Measurements from ENCODE around the gene CRABP2. TPM values are rescaled to one million over a fixed set of nuclear protein-coding genes. Genes with fewer than 3 reads are reported as not detected.
A peak's percentile ranks its signal among the peaks of the same experiment; 100 is the strongest.

Gene CRABP2
- total RNA-seq, 1 donor from 2014 or later: 97.7 TPM

DNA sequence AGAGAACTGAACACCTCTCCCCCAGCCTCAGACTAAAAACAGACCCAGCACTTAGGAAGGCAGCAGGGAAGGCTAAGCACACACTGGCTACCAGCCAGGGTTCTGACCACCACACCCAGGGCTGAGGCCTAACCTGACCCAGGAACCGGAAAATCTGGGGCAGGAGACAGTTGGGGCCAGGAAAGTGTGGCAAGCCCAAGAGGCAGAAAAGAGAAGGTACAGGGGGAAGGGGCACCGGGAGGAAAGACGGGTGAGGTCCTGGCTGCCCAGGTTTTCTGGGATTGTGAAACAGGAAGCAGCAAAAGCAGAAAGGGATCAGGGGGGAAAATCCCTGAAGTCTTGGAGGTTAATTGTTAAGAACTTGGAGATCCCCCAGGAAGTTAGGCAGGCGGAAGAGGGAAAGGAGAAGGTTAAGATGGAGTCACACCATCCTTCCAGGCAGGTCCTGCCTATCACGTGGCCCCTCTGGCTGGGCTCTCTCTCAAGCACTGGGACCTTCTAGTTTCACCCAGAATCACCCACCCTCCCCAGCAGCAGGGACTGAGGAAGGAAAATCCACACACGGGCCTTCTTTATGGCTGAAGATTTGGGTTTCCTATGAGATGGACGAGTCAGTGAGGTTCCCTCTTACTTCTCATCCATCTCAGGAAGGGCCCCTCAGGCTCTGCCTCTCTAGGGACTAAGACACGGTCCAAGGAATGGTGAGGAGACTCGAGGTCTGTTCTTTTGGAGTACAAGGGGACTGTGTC, 43.5 kb upstream of the CRABP2 start:
- peak; percentile 89 to 94 for DNase-seq (ENCODE audit: extremely low spot score in 2 of 2)
- intact Hi-C loops (cut with DNase I): no loop called here
- H3K4me1 ChIP-seq: peaks cover 72% of the 10 kb centered on the region

GRCh38 chr1:156747742-156748669, 42.6 kb upstream of the CRABP2 start:
- Histone ChIP-seq H3K27ac (peak overlapping the region; percentile 99), H3K9me3 (no peaks in the 10 kb centered on the region), H3K4me1 (peaks cover 65% of the 10 kb centered on the region), H3K36me3 (peaks cover 0 to 20% of the 10 kb centered on the region in 2 donors), H3K4me3 (peak overlapping the region; percentile 96 to 97), H3K27me3 (no peaks in the 10 kb centered on the region)
- DNase-seq (ENCODE audit: extremely low spot score in 2 of 2): peak in 1 of 2 donors; percentile 87
- intact Hi-C loops (cut with DNase I): no loop called here
- no peak for TF ChIP-seq POLR2AphosphoS5 (IDR thresholded peaks at IDR 0.05; ENCODE audit: insufficient read depth in 1 of 2, low read depth in 1 of 2)
- no peak for TF ChIP-seq CTCF (IDR thresholded peaks at IDR 0.05)
- TF ChIP-seq POLR2A (IDR thresholded peaks at IDR 0.05): no peak

More for the DNA sequence above, 43.5 kb upstream of the CRABP2 start:
- H3K4me3 ChIP-seq: peak overlapping the region; percentile 96 to 97
- peak overlapping the region; percentile 99 for H3K27ac ChIP-seq
- TF ChIP-seq CTCF (IDR thresholded peaks at IDR 0.05) (no peak), POLR2AphosphoS5 (IDR thresholded peaks at IDR 0.05; ENCODE audit: insufficient read depth in 1 of 2, low read depth in 1 of 2) (peak; percentile 50 to 66)
- peaks cover 0 to 12% of the 10 kb centered on the region in 2 donors for H3K36me3 ChIP-seq
- no peaks in the 10 kb centered on the region for H3K27me3 ChIP-seq
- H3K9me3 ChIP-seq: no peaks in the 10 kb centered on the region

GRCh38 chr1:156746728-156747631, 41.6 kb upstream of the CRABP2 start:
- TF ChIP-seq POLR2A (IDR thresholded peaks at IDR 0.05) (peak in 1 of 2 donors; percentile 61), CTCF (IDR thresholded peaks at IDR 0.05) (no peak), POLR2AphosphoS5 (IDR thresholded peaks at IDR 0.05; ENCODE audit: insufficient read depth in 1 of 2, low read depth in 1 of 2) (peak; percentile 21 to 91)
- DNase-seq (ENCODE audit: extremely low spot score in 2 of 2): peak; percentile 95 to 97
- Histone ChIP-seq H3K9me3 (no peaks in the 10 kb centered on the region), H3K27me3 (no peaks in the 10 kb centered on the region), H3K27ac (peak overlapping the region; percentile 99), H3K36me3 (peaks cover 0 to 31% of the 10 kb centered on the region in 2 donors), H3K4me3 (peak overlapping the region; percentile 96 to 97), H3K4me1 (peaks cover 56% of the 10 kb centered on the region)
- intact Hi-C loops (cut with DNase I): no loop called here

DNA sequence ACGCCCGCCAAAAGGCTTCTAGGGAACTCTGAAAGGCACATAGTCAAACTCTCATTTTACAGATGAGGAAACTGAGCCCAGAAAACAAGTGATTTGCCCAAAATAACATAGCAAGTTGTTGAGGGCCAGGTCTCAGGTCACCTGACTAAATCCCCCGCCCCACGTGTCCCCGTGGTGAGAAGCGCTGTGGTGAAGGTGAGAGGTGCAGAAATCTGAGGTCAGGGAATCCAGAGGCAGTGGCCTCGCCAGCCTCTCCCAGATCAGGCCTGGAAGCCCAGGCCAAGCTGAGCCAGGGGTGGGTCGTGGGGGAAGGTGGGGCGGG, 41.0 kb upstream of the CRABP2 start:
- H3K4me1 ChIP-seq: peaks cover 61% of the 10 kb centered on the region
- H3K27ac ChIP-seq: peak overlapping the region; percentile 99
- no peaks in the 10 kb centered on the region for H3K9me3 ChIP-seq
- no peak for TF ChIP-seq POLR2A (IDR thresholded peaks at IDR 0.05)
- no peak for TF ChIP-seq CTCF (IDR thresholded peaks at IDR 0.05)
- H3K36me3 ChIP-seq: peaks cover 0 to 33% of the 10 kb centered on the region in 2 donors
- H3K4me3 ChIP-seq: peak overlapping the region; percentile 96 to 97
- intact Hi-C loops (cut with DNase I): no loop called here
- no peaks in the 10 kb centered on the region for H3K27me3 ChIP-seq
- no peak for DNase-seq (ENCODE audit: extremely low spot score in 2 of 2)

All from vagina (tissue), 2 donors.